Measurements from ENCODE around the gene TAF15.

DNA sequence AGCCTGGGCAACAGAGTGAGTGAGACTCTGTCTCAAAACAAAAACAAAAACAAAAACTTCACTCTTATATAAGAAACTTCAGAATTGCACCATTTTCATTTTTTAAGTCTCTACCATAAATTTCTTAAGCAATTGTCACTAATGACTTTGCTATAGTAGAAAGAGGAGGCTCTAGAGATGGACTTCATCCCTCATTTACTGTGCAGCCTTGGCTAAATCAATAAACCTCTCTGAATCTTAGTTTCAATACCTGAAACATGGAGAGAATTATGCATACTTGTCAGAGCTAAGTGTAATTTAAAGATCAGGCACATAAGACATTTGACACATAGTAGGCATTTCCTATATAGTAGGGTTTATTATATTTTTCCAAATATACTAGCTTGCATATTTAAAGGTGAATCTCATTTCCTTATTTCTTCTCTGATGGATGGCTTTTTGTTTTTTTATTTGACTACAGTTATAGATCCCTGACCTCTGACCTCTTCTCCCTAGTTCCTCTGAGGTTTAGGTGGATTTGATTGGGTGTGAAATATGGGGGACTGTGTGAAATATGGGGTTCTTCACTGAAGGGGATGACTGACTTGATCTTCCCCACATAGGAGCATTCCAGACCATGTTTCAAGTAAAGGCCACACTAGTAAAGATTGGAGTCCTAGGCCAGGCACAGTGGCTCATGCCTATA is 68.2 kb downstream of the TAF15 start:
- TF ChIP-seq, protein P1, sequence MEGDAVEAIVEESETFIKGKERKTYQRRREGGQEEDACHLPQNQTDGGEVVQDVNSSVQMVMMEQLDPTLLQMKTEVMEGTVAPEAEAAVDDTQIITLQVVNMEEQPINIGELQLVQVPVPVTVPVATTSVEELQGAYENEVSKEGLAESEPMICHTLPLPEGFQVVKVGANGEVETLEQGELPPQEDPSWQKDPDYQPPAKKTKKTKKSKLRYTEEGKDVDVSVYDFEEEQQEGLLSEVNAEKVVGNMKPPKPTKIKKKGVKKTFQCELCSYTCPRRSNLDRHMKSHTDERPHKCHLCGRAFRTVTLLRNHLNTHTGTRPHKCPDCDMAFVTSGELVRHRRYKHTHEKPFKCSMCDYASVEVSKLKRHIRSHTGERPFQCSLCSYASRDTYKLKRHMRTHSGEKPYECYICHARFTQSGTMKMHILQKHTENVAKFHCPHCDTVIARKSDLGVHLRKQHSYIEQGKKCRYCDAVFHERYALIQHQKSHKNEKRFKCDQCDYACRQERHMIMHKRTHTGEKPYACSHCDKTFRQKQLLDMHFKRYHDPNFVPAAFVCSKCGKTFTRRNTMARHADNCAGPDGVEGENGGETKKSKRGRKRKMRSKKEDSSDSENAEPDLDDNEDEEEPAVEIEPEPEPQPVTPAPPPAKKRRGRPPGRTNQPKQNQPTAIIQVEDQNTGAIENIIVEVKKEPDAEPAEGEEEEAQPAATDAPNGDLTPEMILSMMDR (IDR thresholded peaks at IDR 0.05), result no peak
- TF ChIP-seq POLR2AphosphoS5 (IDR thresholded peaks at IDR 0.05), result no peak
- TF ChIP-seq EP300 (IDR thresholded peaks at IDR 0.05), result no peak

All from sigmoid colon (tissue), 4 donors.